Fibroblast of skin of back (primary cell): Measurements from ENCODE around the gene GPX4.

Experiments used
- DNase-seq: peaks from one replicate; pipeline ENCODE4 v3.0.0-alpha.2; 2013

GPX4 gene

DNA sequence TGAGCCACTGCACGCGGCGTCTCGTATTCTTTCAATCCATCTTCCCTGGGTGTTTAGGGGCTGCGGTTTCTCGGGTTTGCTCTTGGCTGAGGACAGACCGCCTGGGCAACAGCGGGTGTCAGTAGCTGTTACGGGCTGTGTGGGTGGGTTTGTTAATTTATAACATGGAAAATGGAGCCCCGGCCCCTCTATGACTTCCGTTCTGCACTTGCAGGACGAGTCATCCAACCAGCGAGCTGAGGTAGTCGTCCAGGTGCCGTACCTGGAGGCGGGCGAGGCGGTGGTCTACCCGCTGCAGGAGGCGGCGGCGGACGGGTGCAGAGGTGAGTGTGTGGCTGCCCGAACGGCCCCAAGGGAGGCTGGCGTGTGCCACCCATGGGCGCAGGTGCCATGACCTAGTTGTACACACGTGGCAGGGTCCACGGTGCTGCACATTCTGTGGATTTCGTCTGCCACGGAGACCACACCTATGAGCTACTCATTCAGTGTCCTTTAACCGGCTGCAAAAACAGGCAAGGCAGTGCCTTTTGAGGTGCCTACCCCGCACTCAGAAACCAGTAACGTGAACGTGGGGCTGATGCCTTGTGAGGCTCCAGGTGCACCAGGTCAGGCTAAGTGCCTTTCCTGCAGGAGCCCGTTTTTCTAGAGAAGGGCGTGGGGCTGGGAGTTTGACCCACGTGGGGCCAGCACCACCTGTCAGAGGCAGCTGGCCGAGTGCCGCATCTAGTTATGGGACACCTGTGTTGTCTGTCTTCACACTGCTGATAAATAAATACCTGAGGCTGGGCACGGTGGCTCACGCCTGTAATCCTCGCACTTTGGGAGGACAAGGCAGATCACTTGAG is 19.5 kb upstream of the GPX4 start:
- DNase-seq = no peak

DNA sequence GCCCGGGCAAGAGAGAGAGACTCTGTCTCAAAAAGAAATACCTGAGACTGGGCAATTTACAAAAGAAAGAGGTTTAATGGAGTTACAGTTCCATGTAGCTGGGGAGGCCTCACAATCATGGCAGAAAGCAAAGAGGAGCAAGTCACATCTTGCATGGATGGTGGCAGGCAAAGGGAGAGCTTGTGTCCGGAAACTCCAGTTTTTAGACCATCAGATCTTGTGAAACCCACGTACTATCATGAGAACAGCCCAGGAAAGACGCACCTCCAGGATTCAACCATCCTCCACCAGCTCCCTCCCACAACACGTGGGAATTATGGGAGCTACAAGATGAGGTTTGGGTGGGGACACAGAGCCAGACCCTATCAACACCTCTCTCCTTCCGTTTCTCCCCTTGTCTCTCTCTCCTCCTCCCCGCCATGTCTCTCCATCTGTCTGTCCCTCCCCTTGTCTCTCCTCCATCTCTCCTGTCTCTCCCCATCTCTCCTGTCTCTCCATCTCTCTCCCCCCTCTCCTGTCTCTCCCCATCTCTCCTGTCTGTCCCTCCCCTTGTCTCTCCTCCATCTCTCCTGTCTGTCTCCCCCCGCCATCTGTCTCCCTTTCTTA is 18.6 kb upstream of the GPX4 start:
- no peak for DNase-seq

DNA sequence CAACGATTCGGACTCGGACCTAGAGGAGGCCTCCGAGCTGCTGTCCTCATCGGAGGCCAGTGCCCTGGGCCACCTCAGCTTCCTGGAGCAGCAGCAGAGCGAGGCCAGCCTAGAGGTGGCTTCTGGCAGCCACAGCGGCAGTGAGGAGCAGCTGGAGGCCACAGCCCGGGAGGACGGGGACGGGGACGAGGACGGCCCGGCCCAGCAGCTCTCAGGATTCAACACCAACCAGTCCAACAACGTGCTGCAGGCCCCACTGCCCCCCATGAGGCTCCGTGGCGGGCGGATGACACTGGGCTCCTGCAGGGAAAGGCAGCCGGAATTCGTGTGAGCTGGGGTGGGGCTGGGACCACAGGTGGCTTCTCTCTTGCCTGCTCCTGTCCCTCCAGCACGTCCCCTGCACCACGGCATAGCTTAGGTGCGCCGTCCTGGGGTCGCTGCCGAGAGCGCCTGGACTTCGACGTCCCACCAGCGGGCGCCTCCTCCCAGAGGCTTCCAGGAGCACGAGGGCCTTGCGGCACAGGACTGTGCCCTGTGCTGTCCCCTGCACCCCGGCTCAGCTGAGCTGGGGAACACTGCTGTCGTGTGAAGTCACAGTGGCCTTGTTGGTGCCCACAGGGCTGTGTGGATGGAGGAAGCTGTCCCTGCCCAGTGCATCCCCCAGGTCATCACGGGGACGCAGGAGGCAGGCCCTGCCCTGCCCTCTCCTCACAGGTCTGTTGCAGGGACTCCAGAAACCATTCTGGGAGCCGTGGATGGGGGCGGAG is 17.9 kb upstream of the GPX4 start:
- DNase-seq = no peak

DNA sequence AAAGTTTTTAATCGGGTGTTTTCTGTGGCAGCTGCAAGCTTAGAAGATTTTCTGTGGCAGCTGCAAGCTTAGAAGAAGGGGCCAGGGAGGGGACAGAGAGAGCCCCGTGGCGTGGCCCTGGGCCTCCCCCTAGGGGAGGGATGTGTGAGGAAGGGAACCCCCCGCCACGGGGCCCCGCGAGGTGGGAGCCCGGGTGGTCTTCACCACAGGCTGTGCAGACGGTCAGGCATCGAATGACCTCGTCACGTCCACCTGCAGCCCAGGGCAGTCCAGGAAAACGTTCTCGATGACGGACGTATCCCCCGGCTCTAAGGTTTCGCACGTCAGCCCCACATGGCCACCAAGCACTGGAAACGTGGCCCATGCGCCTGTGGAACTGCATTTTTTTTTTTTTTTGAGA is 17.2 kb upstream of the GPX4 start:
- DNase-seq = no peak

DNA sequence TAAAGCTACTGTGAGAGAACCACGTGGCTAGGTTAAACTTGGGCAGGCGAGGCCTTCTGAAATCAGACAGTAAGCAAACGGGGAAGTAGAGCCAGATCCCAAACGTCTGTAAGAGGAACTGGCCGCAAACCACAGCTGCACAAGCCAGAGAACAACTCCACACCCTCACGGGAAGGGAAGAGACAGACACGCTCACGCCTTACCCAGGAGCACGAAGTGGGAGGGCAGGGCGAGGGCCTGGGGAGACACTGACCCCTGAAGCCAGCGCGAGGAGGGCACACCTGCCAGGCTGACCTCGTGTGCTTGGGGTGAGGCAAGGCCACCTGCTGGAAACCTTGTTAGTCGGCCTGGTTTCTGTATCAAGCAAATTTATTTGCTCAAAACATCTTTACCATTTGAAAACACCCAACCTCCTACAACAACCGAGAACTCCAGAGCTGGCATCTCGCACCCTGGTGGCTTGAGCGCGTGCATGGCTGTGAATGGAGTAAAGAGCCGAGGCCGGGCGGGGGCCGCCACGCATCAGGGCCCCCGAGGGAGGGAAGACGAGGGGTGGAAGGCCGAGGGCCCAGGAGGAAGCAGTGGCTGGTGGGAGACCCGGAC is 15.9 kb upstream of the GPX4 start:
- no peak for DNase-seq

DNA sequence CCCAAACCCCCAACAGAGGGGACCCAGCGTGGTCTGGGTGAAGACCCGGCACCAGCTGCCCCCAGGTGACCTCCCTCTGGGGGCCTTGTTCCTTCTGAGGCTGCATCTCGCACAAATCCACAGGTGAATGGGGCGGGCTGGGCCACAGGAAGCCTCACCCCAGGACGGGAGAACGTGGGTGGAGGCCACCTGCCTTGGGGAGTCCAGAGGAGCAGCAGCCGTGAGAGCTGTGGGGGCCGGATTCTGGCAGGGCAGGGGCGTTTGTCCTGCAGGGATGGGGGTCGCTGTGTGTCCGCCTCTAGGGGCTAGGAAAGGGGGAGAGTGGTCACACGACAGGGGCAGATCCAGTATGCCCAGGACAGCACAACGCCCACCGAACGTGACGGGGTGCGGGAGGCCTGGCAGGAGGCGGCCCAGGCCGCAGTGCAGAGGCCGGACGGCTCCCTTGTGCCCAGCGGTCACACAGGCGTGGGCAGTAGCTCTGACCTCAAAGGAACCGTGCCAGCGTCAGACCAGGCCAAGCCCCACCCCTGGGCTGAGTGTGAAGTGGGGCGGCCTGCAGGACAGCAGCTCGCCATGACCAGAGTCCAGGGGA is 15.3 kb upstream of the GPX4 start:
- no peak for DNase-seq

DNA sequence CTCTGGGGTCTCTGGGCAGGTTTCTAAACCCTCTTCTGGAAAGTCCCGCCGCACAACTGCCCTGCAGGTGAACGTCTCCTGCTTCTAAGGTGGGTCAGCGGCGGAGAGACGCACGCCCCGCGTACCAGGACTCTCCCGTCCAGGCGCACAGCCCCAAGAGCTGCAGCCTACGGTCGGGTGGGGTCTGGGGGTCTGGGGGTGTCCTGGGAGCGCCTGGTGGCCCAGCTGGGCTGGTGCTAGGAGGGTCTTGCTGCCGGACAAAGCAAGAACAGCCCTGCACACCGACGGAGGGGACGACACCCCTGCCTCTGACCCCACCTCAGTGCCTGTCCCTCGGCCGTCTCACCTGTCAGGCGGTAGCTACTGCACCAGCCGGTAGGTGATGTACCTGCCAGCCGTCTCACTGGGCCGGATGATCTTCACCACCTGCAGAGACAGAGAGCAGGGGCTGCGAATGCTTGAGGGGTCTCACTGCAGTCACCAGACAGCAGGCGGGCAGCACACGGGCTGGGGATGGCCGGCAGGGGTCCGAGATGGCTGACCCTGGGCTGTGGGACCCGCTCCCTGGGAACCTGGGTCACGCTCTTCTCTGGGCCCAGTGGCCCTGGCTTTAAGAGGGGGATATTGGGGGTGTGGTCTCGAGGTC is 14.5 kb upstream of the GPX4 start:
- DNase-seq = no peak

DNA sequence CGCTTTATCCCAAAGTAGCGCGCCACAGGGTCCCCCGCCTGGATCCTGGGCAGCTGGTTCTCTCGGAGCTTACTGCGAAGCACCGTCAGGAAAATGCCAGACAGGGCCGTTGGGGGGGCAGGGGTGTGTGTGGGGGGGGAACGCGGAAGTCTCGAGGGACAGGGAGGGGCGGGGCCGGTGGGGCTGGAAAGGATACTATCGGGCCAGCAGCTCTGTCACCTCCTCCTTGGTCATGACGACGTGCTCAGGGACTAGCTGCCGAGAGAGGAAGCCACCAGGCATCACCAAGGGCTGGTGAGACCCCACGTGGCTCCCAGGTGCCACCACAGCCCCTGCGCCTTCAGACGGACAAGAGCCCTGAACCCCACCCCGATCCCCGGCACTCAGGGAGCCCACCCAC is 13.9 kb upstream of the GPX4 start:
- no peak for DNase-seq

DNA sequence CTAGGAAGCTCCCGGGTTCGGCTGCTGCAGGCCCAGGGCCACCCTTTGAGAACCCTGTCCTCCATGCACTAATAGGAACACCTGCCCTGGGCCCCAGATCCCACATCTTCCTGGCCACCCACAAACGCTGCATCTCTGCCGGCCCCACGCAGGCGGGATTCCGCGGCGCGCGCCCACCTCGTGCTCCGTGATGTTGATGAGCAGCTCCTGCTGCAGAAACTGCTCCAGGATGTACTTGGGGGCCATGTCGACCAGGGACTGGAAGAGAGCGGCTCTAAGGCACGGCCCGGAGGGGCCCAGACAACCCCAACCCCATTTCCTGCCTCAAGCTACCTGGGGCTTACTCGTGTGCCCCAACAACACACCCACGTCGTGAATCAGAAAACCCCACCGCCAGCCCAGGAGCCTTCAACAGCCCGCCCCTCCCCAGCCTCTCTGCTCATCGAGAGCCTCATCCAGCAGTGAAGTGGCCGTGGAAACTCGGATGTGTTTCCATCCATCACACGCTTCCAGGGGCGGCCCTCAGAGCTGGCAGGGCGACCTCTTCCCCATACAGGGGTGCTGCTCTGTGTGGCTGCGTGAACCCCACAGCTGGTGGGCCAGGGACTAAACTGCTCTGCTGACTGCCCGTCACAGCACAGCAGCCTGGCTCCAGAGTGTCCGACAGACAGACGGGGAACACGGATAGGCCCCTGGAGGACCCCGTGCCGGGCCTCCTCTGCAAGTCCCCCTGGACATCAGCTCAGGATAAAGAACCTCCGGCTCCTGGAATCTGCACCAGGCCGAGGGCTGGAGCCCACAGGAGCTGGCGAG is 12.9 kb upstream of the GPX4 start:
- DNase-seq = no peak

DNA sequence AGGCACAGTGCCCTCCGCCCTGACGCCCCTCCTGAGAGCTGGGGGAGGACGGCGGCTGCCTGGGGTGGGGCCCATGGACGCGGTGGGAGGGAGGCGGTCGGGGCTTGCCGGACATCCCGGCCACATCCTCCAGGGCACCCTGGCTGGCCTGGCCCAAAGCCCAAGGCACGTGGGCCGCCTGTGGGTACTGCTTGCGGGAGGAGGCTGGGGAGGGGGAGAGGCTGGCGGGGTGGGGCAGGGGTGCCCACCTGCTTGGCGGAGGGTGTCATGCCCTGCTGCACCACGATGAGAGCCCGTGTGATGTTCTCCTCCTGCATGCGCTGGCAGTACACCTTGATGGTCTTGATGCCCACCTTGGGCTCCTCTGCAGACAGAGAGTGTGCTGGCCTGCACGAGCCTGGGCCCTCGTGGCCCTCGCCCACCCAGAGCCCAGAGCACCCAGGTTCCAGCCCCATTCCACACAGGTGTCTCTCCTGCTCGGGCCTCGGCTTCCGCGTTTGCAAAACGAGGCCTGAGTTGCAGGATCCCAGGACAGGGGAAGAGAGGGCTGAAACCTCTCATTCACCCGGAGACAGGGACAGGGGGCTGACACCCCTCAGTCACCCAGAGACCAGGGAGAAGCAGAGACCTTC is 12.1 kb upstream of the GPX4 start:
- DNase-seq = no peak

DNA sequence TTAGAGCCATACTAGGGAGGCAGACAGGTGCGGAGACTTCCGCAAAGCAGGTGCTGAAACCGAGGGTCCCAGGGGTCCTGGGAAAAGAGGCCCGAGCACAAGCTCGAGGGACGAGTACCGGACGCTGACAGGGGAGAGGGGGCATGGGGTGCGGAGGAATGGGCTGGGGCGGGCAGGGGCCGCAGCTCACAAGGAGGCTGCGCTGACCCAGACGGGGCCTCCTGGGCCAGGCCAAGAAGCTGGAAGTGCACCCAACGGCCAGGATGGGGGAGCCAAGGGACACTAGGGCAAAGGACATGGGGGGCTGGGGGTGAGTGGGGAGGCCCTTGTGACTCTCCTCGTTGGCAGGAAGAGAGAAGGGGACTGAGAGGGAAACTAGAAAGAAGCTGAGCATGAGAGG is 10.5 kb upstream of the GPX4 start:
- DNase-seq = no peak

DNA sequence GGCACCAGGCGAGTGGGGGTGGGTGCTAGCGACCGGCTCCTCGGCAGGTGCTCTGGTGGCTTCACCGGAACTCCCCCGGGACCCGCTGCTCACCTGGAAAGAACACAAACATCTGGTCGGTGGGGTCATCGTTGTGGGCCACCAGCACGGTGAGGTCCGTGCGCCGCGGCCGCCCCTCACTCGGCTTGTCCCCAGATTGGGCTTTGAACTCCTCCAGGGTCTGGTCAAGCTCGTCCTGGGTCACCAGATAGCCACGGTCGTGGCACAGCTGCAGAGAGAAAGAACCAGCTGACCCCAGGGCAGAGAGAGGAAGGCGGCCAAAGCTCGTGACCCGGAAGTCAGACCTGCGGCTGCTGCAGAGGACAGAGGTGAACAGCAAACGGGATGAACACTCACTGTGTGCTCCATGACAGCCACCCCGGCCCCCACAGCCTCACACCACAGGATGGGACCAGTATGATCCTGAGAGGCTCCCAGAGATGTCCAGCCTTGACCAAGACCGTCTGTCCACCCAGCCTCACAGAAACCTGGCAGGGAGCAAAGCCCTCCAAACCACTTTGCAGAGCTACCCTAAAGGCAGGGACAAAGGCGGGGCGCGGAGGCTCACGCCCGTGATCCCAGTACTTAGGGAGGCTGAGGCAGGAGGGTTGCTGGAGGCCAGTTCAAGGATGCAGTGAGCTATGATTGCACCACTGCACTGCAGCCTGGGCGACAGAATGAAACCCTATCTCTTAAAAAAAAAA is 9.8 kb upstream of the GPX4 start:
- DNase-seq = no peak

DNA sequence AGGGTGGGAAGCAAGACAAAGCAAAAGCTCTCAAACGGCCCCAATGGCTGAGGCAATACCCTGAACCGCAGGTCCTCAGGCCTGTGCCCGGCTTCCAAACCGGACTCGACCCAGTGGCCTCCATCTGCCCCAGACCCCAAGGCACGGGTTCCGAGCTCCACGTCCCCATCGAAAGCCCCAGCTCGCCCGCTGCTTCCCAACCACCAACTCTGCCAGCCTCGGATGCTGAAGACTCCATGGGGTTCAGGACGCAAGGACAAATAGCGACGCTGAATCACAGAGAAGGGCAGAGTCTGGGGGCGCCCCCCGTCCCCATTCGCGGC is 9.2 kb upstream of the GPX4 start:
- DNase-seq = no peak

DNA sequence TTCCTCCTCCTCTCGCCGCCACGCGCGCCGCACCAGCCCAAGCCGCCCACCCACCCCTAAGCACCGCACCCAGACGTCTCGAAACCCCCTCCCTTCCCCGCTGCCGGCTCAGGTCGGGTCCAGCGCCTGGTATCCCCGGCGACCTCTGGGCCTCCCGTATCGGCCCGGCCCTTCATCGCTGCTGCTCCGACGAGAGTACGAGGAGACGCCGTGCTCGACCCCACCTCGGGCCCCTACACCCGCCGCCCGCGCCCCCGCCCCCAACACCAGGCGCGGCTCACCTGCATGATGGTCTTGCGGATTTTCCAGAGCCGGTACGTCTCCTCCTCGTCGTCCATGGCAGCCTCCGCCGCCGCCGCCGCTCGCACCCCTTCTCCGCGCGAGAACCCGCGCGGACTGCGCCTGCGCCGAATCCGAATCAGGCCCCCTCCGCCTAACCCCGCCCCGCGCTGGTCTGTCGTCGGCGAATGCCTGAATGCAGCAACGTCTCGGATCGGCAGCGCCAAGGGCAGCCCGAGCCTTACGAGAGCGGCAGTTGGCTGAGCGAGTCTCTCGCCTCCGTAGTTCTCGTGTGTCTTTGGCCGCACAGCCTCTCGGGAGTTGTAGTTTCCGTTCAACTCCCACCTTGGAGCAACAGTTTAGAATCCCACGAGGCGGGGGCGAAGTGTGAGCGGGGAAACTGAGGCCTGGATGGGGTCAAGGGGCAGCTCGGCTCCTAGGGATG is 8.7 kb upstream of the GPX4 start, which contains the start of gene POLR2E:
TSS of gene POLR2E (minus strand) at position 398 of the 724 bp plus-strand sequence. CDS start at position 338, 60 bp downstream.
- peak; percentile 98 for DNase-seq

DNA sequence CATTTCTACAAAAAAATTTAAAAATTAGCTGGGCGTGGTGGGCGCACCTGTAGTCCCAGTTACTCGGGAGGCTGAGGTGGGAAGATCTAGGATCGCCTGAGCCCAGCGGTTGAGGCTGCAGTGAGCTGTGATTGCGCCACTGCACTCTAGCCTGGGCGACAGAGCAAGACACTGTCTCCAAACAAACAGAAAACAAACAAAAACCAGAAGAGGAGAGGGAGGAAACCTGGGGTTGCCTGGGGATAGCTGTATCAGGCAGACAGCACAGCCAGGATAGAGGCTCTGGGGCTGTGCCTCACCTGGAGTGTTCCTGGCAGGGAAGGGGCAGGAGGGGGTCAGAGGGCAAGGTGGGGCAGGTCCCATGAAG is 6.0 kb upstream of the GPX4 start:
- no peak for DNase-seq

DNA sequence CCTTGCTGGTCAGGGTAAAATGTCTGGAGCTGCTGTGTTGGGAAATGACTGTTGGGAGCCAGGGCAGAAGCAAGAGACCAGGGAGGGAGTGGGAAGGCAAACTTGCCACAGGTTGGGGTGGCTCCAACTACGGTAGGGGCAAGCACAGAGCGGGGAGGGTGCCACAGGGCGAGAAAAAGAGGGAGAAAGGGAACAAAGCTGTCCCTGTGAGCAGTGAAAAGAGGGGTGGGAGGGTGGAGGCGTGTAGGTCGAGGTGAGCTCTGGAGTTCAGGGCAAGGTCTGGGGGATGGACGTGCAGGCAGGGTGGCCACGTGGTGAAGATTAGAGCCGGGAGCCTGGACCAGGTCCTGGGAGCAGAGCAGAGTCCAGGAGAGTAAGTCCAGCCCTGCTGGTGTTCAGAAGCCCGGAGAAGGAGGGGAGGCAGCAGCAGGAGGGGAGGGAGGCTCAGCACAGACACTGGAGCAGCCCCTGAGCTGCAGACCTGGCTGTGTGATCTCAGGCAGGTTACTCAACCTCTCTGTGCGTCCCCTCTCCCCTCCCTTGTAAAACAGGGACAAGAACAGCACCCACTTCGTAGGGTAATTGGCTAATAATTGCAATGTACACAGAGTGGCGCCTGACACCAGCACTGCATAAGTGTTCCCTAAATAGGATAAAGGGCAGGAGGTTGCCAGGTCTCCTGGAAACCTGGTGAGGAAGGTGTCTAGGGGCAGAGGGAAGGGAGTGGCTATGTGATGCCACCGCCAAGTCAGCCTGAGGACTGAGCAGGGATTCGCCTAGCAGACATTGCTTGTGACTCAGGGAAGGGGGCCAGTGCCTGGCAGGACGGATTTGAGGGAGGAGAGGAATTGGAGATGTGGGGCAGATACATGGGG is 5.4 kb upstream of the GPX4 start:
- peak; percentile 25 for DNase-seq

DNA sequence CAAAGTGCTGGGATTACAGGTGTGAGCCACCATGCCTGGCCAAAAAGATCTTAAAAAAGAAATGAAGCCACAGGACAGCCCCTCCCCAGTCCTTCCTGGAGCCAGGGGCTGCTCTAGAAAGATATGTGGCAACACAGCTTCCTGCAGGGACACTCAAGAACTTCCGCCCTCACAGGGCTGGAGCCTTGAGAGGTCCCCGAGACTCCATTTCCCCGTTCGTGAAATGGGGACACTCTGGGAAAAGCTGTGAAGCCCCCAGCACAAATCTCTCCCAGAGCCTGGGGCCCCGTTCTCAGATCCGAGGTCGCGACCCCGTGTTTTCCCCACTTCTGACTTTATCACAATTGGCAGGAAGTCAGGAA is 2.5 kb upstream of the GPX4 start:
- no peak for DNase-seq

DNA sequence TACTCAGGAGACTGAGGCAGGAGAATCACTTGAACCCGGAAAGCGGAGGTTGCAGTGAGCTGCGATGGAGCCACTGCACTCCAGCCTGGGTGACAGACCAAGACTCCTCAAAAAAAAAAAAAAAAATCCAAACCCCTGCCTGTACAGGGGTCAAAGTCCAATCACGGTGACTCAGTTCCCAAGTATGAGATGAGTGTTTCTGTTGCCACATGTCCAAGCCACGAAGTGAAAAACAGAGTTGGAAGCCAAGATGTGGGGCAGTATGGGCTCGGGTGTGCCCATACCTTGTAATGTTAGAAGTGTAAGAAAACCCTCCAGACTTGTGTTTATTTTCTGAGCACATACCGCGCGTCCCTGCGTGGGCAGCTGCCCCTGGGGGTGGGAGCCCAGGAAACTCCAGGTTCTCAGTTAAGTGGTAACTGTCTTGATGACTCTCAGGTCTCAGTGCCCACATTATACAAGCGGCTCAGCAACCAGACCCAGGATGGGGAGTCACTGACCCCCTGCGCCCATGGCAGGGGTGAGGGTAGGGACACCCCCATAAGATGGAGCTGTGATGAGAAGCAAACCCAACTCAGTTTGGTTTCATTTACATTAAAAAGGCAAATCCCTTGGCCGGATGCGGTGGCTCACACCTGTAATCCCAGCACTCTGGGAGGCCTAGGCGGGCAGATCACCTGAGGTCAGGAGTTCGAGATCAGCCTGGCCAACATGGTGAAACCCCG is 1.2 kb upstream of the GPX4 start:
- peak; percentile 100 for DNase-seq
